ENCODE results near the gene C5orf46.

DNA sequence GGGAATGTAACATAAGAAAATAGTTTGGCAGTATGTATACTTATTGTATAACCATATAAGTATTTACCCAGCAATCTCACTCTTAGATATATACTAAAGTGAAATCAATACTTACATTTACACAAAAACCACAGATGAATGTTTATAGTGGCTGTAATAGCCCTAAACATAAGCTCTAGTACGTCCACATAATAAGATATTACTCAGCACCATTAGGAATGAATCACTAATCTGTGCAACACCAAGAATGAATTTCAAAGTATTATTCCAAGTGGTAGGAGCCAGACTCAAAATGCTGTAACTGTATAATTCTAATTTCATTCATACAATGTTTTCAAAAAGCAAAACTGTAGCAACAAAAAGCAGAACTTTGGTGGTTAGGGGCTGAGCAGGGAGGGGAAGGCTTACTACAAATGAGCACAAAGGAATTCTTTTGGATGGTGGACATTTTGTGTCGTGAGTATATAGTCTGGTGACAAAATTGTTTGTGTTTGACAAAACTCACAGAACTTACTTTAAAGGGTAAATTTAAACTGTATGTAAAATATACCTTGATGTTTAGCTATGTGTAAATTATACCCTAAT is 11.9 kb upstream of the C5orf46 start:
- TF ChIP-seq, protein P1, sequence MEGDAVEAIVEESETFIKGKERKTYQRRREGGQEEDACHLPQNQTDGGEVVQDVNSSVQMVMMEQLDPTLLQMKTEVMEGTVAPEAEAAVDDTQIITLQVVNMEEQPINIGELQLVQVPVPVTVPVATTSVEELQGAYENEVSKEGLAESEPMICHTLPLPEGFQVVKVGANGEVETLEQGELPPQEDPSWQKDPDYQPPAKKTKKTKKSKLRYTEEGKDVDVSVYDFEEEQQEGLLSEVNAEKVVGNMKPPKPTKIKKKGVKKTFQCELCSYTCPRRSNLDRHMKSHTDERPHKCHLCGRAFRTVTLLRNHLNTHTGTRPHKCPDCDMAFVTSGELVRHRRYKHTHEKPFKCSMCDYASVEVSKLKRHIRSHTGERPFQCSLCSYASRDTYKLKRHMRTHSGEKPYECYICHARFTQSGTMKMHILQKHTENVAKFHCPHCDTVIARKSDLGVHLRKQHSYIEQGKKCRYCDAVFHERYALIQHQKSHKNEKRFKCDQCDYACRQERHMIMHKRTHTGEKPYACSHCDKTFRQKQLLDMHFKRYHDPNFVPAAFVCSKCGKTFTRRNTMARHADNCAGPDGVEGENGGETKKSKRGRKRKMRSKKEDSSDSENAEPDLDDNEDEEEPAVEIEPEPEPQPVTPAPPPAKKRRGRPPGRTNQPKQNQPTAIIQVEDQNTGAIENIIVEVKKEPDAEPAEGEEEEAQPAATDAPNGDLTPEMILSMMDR (conservative IDR thresholded peaks at IDR 0.05; ENCODE audit: low read depth, low read length), result no peak
- no peak for TF ChIP-seq EZH2 (IDR thresholded peaks at IDR 0.05; ENCODE audit: low read length, unreplicated experiment)
- TF ChIP-seq EZH2phosphoT487 (IDR thresholded peaks at IDR 0.05; ENCODE audit: borderline replicate concordance, low read length), result no peak

Data from PC-3 (cell line).